ENCODE results near the gene PAPPA.

Gene PAPPA

DNA sequence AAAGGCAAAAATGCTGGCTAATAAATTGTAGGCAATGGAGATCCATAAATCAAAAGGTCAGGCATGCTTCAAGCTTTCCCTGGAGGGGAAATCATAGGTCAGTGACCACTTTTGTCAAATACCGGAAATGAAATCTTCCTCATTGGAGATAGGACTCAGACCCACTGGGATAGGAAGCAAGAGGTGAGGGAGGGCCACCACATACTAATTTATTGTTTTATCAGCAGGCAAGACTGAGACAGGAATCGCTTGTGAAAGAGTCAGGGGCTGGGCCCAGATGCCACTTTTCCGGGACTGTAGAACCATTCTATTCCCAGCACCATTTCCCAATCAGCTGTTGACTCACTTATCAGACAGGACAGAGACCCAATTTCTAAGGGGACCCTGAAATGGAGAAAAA, 277.3 kb downstream of the PAPPA start:
- TF ChIP-seq ZFX (IDR thresholded peaks at IDR 0.05), result no peak
- TF ChIP-seq, protein P1, sequence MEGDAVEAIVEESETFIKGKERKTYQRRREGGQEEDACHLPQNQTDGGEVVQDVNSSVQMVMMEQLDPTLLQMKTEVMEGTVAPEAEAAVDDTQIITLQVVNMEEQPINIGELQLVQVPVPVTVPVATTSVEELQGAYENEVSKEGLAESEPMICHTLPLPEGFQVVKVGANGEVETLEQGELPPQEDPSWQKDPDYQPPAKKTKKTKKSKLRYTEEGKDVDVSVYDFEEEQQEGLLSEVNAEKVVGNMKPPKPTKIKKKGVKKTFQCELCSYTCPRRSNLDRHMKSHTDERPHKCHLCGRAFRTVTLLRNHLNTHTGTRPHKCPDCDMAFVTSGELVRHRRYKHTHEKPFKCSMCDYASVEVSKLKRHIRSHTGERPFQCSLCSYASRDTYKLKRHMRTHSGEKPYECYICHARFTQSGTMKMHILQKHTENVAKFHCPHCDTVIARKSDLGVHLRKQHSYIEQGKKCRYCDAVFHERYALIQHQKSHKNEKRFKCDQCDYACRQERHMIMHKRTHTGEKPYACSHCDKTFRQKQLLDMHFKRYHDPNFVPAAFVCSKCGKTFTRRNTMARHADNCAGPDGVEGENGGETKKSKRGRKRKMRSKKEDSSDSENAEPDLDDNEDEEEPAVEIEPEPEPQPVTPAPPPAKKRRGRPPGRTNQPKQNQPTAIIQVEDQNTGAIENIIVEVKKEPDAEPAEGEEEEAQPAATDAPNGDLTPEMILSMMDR (conservative IDR thresholded peaks at IDR 0.05), result no peak
- H3K27ac ChIP-seq, result no peak overlapping the region

DNA sequence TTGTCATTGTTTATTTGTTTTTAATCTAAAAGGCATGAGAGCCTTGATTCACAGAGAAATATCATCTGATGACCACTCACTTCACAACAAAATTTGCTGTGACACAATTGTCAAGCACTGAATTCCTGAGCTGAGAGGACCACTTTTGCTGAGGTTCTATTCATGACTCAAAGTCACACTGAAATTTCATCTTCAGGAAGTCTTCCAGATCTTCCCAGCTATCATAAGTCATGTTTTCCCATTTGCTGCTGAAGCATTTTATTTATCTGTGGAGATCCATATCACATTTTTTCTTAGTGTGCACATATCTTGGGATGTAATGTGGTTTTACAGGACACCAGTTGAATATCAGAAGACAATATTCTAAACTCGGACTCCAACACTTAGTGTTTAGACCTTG, 278.5 kb downstream of the PAPPA start:
- TF ChIP-seq ZFX (IDR thresholded peaks at IDR 0.05), result no peak
- TF ChIP-seq, protein P1 (conservative IDR thresholded peaks at IDR 0.05), result no peak
- no peak overlapping the region for H3K27ac ChIP-seq

DNA sequence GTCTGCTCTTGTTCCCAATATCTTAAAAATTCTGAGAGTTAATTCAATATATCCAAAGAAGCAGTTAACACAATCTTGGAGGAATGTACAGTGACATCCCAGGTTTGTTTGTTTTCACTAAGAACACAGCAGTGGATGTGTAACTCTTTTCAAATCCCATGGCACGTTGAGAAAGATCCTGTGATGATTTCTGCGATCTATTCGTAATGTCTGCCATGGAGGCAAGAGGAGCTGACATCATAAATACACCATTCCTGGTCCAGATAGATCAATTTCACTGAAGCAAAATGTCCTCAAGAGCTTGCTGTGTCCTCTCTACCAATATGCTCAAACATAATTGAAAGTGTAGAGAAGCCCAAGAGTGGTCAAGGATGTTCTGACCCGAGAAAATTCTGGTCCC, 280.7 kb downstream of the PAPPA start:
- no peak overlapping the region for H3K27ac ChIP-seq
- TF ChIP-seq ZFX (IDR thresholded peaks at IDR 0.05), result no peak
- TF ChIP-seq, protein P1 (conservative IDR thresholded peaks at IDR 0.05), result no peak

DNA sequence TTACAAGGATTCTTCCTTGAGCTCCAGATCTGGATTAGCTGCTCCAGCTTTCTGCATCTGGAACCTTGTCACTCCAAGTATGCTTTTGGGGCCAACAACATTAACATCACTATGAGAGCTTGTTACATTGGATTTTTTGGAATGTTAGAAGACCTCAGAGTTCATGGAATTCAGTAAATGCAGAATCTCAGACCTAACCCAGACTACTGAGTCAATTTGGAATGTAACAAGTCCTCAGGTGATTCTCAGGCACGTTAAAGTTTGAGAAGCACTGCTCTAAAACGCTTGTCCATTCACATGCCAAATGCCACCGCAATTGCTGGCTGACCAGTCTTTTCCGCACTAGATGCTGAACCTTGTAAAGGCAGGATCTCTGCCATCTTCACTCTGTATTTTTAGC, 282.1 kb downstream of the PAPPA start:
- TF ChIP-seq ZFX (IDR thresholded peaks at IDR 0.05), result no peak
- TF ChIP-seq, protein P1 (conservative IDR thresholded peaks at IDR 0.05), result no peak
- H3K27ac ChIP-seq, result no peak overlapping the region

DNA sequence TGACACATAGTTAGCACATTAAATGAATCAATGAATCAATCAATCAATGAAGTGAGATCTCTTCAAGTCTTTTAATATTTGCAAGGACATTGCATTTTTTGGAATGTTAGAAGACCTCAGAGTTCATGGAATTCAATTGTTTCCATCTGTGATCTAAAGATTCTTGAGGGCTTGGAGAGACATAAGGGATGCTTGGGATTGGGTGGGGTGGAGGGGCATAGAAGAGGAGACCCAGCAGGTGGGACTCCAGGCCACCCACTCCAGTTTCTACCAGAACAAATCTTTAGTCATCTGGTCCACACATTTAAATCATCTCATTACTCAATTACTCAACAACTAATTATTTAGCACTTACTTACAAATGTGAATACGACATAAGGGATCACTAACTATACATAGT, 282.5 kb downstream of the PAPPA start:
- no peak for TF ChIP-seq ZFX (IDR thresholded peaks at IDR 0.05)
- TF ChIP-seq, protein P1 (conservative IDR thresholded peaks at IDR 0.05), result no peak
- H3K27ac ChIP-seq, result no peak overlapping the region

DNA sequence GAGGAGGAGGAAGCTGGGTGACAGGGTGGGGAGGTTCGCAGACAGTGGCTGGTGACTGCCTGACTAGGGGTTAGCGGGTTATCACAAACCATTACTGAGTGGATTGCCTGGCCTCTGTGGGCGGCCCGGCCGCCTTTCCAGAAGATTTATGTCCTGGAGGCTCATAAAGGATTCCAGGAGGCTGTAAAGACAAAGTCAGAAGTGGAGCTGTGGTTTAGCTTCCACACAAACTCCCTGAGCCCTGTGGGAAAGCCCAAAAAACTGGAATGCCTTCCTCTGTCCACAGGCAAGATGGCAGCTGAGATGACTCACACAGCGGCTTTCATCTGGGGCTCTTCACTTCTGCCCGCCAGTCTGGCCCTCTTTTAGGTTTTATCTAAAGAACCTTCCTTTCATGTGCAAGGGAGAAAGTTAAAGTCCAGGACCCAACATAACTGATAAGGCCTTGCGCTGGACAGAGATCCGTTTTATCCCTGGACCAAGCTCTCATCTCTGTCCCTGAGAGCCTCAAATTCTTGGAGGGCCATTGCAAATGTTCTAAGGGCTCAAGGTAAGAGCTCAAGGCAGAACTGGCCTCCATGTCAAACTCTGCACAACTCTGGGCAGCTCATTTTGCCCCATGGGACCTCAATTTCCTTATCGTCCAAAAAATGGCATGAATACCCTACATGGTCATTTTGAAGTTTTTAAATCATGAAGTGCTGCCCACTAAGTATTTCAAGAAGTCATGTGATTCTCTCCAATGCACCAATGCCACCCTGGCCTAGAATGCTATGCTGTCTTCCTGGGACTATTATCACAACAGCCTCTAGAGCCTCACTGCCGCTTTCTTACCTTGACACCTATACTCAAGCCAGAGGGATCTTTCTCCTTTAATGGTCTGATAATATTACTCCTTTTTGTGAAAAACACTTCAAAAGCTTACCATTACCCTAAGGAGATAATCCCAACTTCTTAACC, 284.1 kb downstream of the PAPPA start:
- TF ChIP-seq, protein P1 (conservative IDR thresholded peaks at IDR 0.05), result no peak
- no peak for TF ChIP-seq ZFX (IDR thresholded peaks at IDR 0.05)
- no peak overlapping the region for H3K27ac ChIP-seq

DNA sequence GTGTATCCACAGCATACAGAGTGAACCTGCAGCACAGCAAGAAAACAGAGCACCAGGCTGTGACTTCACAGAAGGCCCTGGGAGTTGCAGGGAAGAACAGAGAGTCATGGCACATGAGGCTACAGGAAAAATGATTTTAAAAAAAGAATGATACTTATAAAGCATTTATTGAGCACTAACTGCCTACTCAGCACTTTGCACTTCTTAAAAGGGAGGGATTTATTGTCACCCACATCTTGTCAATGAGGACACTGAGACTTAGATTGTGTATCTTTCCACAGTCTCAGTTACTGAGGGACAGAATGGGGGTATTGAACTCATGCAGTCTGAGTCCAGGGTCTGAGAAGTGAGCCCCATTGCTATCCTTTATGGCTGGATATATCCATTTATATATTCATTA, 288.9 kb downstream of the PAPPA start:
- H3K27ac ChIP-seq, result no peak overlapping the region
- TF ChIP-seq, protein P1 (conservative IDR thresholded peaks at IDR 0.05), result no peak
- no peak for TF ChIP-seq ZFX (IDR thresholded peaks at IDR 0.05)
